CD4-positive, CD25-positive, alpha-beta regulatory T cell (primary cell): ENCODE data around the gene RAB17. TPM values are rescaled to one million over a fixed set of nuclear protein-coding genes. Genes with fewer than 3 reads are reported as not detected.

ENCODE experiments used
- ATAC-seq, 2 donors: fragments of 150-1000 bp; cut with Tn5 transposase; one replicate each; pipeline ENCODE4 v1.10.0; 2021; ENCODE audit warnings: low read depth in 2 of 2, moderate number of reproducible peaks in 2 of 2, moderate library complexity in 1 of 2
- DNase-seq, 3 donors: peaks; one replicate each; pipeline versions ENCODE4 v3.0.0 to v3.0.0-alpha.2; 2012 to 2022; ENCODE audit warnings: mixed read lengths in 1 of 3
- H3K27ac ChIP-seq: one replicate; pipeline ENCODE4 v1.7.0; 2013; ENCODE audit warnings: mild to moderate bottlenecking, low read length; ENCODE audit not compliant: insufficient read depth, poor library complexity, severe bottlenecking
- H3K27me3 ChIP-seq: one replicate; pipeline ENCODE4 v1.7.0; 2013; ENCODE audit warnings: low read length; ENCODE audit not compliant: control insufficient read depth, insufficient read depth
- H3K36me3 ChIP-seq: one replicate; pipeline ENCODE4 v1.7.0; 2013; ENCODE audit warnings: mild to moderate bottlenecking, low read length, moderate library complexity; ENCODE audit not compliant: control insufficient read depth, insufficient read depth
- H3K4me1 ChIP-seq: 2 replicates; pipeline ENCODE4 v1.7.0; 2013; ENCODE audit warnings: mild to moderate bottlenecking, low read length; ENCODE audit not compliant: insufficient read depth, control insufficient read depth, poor library complexity, severe bottlenecking
- H3K4me3 ChIP-seq: one replicate; pipeline ENCODE4 v1.7.0; 2013; ENCODE audit warnings: low read depth, mild to moderate bottlenecking, low read length, moderate library complexity
- H3K9me3 ChIP-seq, 2 experiments: 1 replicate in 1 of 2; 2 replicates in 1 of 2; pipeline ENCODE4 v1.7.0; 2013; ENCODE audit warnings: low read length in 2 of 2, mild to moderate bottlenecking in 1 of 2, moderate library complexity in 1 of 2; ENCODE audit not compliant: control insufficient read depth in 2 of 2
- H3K27ac Mint-ChIP-seq, 3 donors: one replicate each; pipeline ENCODE4 v1.8.0; 2020 to 2022; ENCODE audit warnings: mild to moderate bottlenecking in 3 of 3, mixed read lengths in 3 of 3, moderate library complexity in 2 of 3
- H3K27me3 Mint-ChIP-seq: one replicate; pipeline ENCODE4 v1.8.0; 2022; ENCODE audit warnings: mild to moderate bottlenecking, mixed read lengths
- H3K36me3 Mint-ChIP-seq: one replicate; pipeline ENCODE4 v1.8.0; 2020; ENCODE audit warnings: mixed read lengths
- H3K4me1 Mint-ChIP-seq, 4 donors: one replicate each; pipeline ENCODE4 v1.8.0; 2020 to 2022; ENCODE audit warnings: mixed read lengths in 4 of 4, mild to moderate bottlenecking in 1 of 4
- H3K4me3 Mint-ChIP-seq, 4 donors: one replicate each; pipeline ENCODE4 v1.8.0; 2020 to 2022; ENCODE audit warnings: mild to moderate bottlenecking in 4 of 4, mixed read lengths in 4 of 4, moderate library complexity in 3 of 4
- H3K9me3 Mint-ChIP-seq, 7 donors: one replicate each; pipeline ENCODE4 v1.8.0; 2020 to 2022; ENCODE audit warnings: mixed read lengths in 7 of 7, mild to moderate bottlenecking in 3 of 7, moderate library complexity in 2 of 7
- polyA plus RNA-seq, 4 donors: library from polyadenylated mRNA; unstranded; fragments of 300-500 nt; fragmentation: Illumina TruSeq; gene quantifications; one replicate each; pipeline ENCODE4 v1.2.3, GENCODE V29; 2021
- total RNA-seq: library from RNA; stranded (reverse); gene quantifications from one replicate; pipeline ENCODE4 v1.2.3, GENCODE V29; 2022

RAB17 gene
- total and polyA plus RNA-seq, 5 donors from 2014 or later, result not detected

DNA sequence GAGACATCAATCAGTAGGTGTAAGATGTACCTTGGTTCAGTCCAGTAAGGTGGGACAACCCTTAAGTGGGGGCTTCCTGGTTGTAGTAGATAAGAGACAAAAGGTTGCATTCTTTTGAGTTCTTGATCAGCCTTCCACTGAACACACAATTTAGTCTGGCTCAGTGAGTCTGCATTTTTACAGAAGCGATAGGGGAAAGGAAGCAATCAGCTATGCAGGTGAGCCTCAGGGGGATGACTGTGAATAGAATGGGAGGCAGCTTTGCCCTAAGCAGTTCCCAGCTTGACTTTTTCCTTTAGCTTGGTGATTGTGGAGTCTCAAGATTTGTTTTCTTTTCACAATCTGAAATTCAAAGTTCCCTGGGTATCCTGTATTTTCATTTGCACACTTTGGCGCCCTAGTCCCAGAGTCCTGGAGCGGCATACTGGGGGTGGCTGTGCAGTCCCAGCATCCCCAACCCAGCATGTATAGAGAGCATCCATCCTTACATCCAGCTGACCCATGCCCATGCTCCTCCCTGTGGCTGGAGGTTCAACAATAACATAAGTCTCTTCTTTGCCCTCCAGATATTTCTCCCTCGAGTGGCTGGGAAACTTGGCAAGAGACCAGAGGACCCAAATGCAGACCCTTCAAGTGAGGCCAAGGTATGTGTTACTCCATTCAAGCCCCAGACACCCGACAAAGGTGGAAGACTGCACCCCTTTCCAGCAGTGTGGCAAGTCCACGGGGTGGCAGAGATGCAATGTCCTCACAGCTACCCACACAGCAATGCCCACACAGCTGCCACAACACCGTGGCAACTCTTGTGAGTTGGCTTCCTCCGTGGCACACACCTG, 44.3 kb downstream of the RAB17 start:
- Histone ChIP-seq H3K9me3 (no peaks in the 10 kb centered on the region), H3K4me1 (no peaks in the 10 kb centered on the region), H3K36me3 (no peaks in the 10 kb centered on the region), H3K27me3 (no peaks in the 10 kb centered on the region), H3K27ac (no peak overlapping the region), H3K4me3 (no peak overlapping the region)
- H3K36me3 Mint-ChIP-seq, result no peaks in the 10 kb centered on the region
- ATAC-seq, result no peak
- no peak for DNase-seq
- no peak overlapping the region for H3K27ac Mint-ChIP-seq
- H3K27me3 Mint-ChIP-seq, result peaks cover 10% of the 10 kb centered on the region
- H3K4me3 Mint-ChIP-seq, result peak overlapping the region in 1 of 4 donors; percentile 39
- H3K9me3 Mint-ChIP-seq, result no peaks in the 10 kb centered on the region
- no peaks in the 10 kb centered on the region for H3K4me1 Mint-ChIP-seq

DNA sequence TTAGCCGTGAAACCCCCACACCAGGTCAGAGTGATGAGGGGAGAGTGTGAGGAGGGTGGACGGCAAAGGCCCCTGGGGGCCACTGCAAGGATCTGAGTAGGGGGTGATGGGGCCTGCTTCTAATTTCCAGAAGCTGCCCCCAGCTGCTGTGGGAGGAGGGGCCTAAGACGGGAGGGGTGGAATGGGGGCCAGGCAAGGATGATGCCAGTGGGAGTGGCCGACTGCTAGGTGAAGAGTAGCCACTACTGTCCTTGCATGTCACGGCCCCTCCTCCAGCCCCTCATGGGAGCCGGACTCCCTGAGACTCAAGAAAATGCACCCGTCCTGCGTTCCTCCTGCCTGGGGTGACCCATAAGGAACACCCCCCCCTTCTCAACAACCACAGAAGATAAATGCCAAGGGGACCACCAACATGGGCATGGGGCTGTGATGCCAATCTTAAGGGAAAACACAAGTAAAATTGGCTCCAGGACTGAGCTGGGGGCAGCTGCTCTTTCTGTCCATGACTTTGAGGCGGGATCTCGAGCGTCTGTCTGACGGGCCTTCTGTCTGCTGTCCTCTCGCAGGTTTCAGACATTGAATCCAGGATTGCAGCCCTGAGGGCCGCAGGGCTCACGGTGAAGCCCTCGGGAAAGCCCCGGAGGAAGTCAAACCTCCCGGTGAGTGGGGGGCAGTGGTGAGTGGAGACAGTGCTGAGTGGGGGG, 48.4 kb downstream of the RAB17 start:
- ATAC-seq (no peak), DNase-seq (no peak)
- no peak overlapping the region for H3K4me3 Mint-ChIP-seq
- H3K4me3 ChIP-seq, result no peak overlapping the region
- H3K36me3 Mint-ChIP-seq, result no peaks in the 10 kb centered on the region
- H3K27ac Mint-ChIP-seq, result no peak overlapping the region
- H3K36me3 ChIP-seq, result no peaks in the 10 kb centered on the region
- H3K27ac ChIP-seq, result no peak overlapping the region
- H3K4me1 Mint-ChIP-seq, result no peaks in the 10 kb centered on the region
- H3K4me1 ChIP-seq, result no peaks in the 10 kb centered on the region
- peaks cover 0 to 2% (median 0%) of the 10 kb centered on the region in 7 donors for H3K9me3 Mint-ChIP-seq
- peaks cover 14% of the 10 kb centered on the region for H3K27me3 Mint-ChIP-seq
- no peaks in the 10 kb centered on the region for H3K9me3 ChIP-seq
- H3K27me3 ChIP-seq, result no peaks in the 10 kb centered on the region

DNA sequence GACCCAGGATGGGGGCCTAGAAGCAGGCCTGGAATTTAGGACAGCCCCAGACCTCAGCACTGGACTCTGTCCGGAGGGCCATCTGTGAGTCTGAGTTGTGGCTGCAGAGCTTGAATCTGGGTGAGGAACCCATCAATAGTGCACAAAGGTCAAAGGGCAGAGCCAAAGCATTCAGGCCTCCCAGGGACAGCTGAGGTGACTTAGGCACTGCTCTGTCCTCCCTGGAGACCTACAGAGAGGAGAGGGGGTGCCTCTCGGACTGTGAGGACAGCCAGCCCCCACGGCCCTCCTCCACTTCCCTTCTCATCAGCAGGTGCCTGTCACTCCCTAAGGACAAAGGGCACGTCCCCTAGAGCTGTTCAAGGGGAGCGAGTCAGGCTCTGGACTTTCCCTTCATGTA, 49.3 kb downstream of the RAB17 start:
- no peaks in the 10 kb centered on the region for H3K36me3 ChIP-seq
- H3K27ac ChIP-seq, result no peak overlapping the region
- no peak for DNase-seq
- no peaks in the 10 kb centered on the region for H3K9me3 ChIP-seq
- Mint-ChIP-seq H3K27me3 (peaks cover 10% of the 10 kb centered on the region), H3K4me1 (no peaks in the 10 kb centered on the region), H3K9me3 (peaks cover 0 to 2% (median 0%) of the 10 kb centered on the region in 7 donors), H3K36me3 (no peaks in the 10 kb centered on the region), H3K27ac (no peak overlapping the region), H3K4me3 (no peak overlapping the region)
- no peak for ATAC-seq
- H3K4me3 ChIP-seq, result no peak overlapping the region
- H3K27me3 ChIP-seq, result no peaks in the 10 kb centered on the region
- no peaks in the 10 kb centered on the region for H3K4me1 ChIP-seq

DNA sequence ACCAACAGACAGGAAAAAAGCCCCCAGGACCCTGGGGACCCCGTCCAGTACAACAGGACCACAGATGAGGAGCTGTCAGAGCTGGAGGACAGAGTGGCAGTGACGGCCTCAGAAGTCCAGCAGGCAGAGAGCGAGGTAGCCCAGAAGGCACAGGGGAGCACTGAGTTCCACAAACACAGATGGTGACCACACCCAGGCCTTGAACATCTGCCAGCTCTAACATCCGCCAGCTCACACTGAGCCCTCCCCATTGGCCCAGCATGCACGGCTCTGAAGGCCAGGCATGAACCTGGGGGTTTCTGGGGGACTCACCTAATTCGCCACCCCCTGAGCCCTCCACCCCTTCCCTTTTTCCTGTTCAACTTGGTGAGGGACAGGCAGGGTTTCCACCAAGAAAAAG, 49.7 kb downstream of the RAB17 start:
- Histone ChIP-seq H3K4me3 (no peak overlapping the region), H3K36me3 (no peaks in the 10 kb centered on the region), H3K27ac (no peak overlapping the region), H3K27me3 (no peaks in the 10 kb centered on the region), H3K4me1 (no peaks in the 10 kb centered on the region), H3K9me3 (no peaks in the 10 kb centered on the region)
- H3K4me1 Mint-ChIP-seq, result no peaks in the 10 kb centered on the region
- no peak overlapping the region for H3K27ac Mint-ChIP-seq
- peaks cover 0 to 2% (median 0%) of the 10 kb centered on the region in 7 donors for H3K9me3 Mint-ChIP-seq
- H3K27me3 Mint-ChIP-seq, result peaks cover 14% of the 10 kb centered on the region
- no peak for ATAC-seq
- no peaks in the 10 kb centered on the region for H3K36me3 Mint-ChIP-seq
- no peak overlapping the region for H3K4me3 Mint-ChIP-seq
- DNase-seq, result peak in 1 of 3 donors; percentile 7

DNA sequence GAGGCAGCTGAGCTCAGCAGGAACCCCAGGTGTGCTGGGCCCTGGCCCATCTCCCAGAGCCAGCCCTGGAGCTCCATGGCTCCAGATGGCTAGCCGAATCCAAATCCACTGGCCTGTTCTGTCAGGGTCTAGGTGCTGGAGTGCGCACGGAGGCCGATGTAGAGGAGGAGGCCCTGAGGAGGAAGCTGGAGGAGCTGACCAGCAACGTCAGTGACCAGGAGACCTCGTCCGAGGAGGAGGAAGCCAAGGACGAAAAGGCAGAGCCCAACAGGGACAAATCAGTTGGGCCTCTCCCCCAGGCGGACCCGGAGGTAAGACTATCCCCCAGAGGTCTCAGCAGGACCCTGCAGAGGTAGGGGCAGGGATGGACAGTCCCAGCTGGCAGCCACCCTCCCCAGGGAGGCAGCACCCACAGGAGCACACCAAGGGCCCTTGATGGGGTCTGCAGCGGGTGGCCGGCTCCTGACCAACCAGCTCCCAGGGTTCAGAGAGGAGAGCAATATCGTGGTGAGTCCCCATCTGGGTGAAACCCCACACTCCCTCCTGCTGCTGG, 50.2 kb downstream of the RAB17 start:
- Mint-ChIP-seq H3K27ac (no peak overlapping the region), H3K4me1 (no peaks in the 10 kb centered on the region), H3K36me3 (no peaks in the 10 kb centered on the region), H3K4me3 (no peak overlapping the region), H3K9me3 (peaks cover 0 to 2% (median 0%) of the 10 kb centered on the region in 7 donors), H3K27me3 (peaks cover 15% of the 10 kb centered on the region)
- H3K4me1 ChIP-seq, result no peaks in the 10 kb centered on the region
- H3K4me3 ChIP-seq, result no peak overlapping the region
- H3K9me3 ChIP-seq, result no peaks in the 10 kb centered on the region
- DNase-seq, result no peak
- H3K27me3 ChIP-seq, result no peaks in the 10 kb centered on the region
- ATAC-seq, result no peak
- no peak overlapping the region for H3K27ac ChIP-seq
- H3K36me3 ChIP-seq, result no peaks in the 10 kb centered on the region

DNA sequence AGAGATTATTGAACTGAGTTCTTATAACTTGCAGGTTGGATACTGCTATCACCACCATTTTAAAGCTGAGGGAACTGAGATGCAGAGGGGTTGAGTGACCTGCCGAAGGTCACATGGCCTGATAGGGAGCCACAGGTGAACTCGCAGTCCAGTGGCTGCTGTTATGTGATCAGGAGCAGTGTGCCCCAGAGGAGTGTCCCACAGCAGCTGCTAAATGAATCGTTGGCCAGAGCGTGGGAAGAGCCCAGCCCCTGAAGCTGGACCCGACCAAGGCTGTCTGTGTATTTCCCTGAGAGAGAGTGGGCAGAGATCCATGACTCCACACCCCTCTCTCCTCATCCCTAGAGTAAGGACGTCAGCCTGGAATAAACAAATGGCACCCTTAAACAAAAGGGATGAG, 50.9 kb downstream of the RAB17 start:
- no peak for DNase-seq
- H3K27me3 Mint-ChIP-seq, result peaks cover 15% of the 10 kb centered on the region

DNA sequence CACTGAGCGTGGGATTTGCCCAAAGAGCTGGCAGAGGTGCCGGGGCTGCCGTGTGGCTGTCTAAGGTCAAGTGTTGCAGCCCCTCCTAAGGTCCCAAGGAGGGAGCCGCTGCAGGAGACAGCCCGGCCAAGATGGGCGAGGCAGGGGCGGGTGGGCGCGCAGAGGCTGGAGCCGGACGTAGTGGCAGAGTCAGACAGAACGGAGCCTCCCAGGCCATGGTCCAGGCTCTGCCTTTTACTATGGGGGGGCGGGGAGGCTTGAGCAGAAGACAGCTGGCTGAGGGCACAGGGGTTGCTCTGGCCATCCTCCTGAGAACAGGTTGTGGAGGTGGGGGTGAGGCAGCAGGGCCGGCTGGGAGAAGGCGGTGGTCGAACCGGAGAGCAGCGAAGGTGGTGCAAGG, 51.6 kb downstream of the RAB17 start:
- Histone ChIP-seq H3K27ac (no peak overlapping the region), H3K4me1 (no peaks in the 10 kb centered on the region), H3K27me3 (no peaks in the 10 kb centered on the region), H3K4me3 (no peak overlapping the region), H3K36me3 (no peaks in the 10 kb centered on the region), H3K9me3 (no peaks in the 10 kb centered on the region)
- H3K4me1 Mint-ChIP-seq, result no peaks in the 10 kb centered on the region
- H3K9me3 Mint-ChIP-seq, result peaks cover 0 to 2% (median 0%) of the 10 kb centered on the region in 7 donors
- H3K36me3 Mint-ChIP-seq, result no peaks in the 10 kb centered on the region
- DNase-seq, result no peak
- H3K27ac Mint-ChIP-seq, result no peak overlapping the region
- no peak overlapping the region for H3K4me3 Mint-ChIP-seq
- H3K27me3 Mint-ChIP-seq, result peaks cover 15% of the 10 kb centered on the region
- ATAC-seq, result no peak

More for the DNA sequence above, 50.9 kb downstream of the RAB17 start:
- Histone ChIP-seq H3K4me3 (no peak overlapping the region), H3K36me3 (no peaks in the 10 kb centered on the region), H3K4me1 (no peaks in the 10 kb centered on the region), H3K27me3 (no peaks in the 10 kb centered on the region), H3K27ac (no peak overlapping the region), H3K9me3 (no peaks in the 10 kb centered on the region)
- Mint-ChIP-seq H3K4me3 (no peak overlapping the region), H3K27ac (no peak overlapping the region), H3K9me3 (peaks cover 0 to 2% (median 0%) of the 10 kb centered on the region in 7 donors), H3K36me3 (no peaks in the 10 kb centered on the region), H3K4me1 (no peaks in the 10 kb centered on the region)
- ATAC-seq, result no peak
